Kidney capillary endothelial cell (primary cell): ENCODE results near the gene ARL5C.

ENCODE experiments used
- DNase-seq: peaks from one replicate; pipeline ENCODE4 v3.0.0-alpha.2; 2018; ENCODE audit warnings: low spot score

The ARL5C gene

GRCh38 chr17:39167476-39167875 lies 1.5 kb upstream of the ARL5C start:
- no peak for DNase-seq

DNA sequence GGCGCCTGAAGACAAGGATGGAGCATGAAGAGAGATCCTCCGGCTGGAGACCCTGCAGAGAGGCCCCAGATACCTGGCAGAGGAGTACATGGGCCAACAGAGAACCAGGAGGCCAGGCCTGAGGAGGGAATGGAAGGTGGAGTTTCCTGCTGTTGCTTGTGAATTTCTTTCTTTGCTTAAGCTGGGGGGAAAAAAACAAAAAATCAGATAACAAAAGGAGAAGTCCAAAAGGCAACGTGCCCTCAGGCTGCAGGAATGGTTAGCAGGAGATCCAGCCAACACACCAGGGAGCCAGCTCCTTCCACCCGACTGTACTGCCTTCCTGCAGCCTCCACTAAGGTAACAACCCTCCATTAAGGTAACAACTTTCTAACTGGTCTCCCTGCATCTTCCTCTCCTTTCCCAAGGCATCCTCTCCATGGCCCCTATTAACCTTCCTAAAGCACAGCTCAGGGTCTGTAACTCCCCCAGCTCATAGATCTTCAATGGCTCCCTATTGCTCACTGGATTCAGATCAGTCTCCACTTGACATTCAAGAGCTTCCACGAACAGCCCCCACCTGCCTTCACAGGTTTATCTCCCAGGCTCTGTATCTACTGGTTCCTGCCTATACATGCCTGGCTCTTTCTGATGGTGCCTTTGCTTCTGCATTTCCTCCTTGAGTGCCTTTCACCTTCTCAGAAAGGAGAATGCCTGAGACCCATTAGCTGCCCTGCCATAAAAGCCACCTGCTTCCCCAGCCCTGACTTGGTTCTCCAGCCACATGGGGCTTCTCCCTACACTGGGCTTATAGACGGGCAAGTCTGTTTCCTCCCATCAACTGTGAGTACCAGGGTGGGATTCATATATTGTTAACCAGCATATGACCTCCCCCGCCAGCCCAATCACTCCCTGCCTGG lies 725 bp upstream of the ARL5C start:
- no peak for DNase-seq

DNA sequence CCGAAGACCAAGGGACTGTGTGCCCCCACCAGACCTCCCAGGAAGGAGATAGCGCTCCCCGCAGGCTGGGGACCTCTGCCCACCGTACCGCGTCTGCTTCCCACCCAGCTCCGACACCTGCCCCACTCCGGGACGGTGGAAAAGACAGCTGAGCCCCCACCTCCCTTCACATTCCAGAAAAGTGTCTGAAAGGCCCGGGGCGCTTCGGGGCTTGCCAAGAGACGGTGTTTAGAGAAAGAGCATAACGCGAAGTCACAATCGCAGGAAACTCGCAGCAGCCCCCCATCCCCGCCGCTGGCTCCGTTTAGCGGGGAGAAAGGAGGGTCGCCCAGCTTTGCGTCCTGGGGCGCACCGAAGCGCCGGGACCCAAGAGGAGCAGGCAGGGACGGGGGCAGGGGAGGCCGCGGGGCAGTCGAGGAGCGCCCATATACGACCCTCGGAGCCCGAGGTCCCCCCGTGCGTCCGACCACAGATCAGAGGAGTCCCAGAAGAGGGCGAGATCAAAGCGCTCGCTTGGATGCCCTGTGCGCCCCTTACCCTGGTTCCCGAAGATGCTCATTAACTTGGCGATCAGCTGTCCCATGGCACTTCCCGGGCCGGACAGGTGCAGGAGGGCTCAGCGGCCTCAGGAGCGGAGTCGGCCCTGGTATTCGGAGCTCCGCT lies 652 bp downstream of the ARL5C start:
- DNase-seq, result no peak

GRCh38 chr17:39164675-39165143 lies 1.3 kb downstream of the ARL5C start:
- peak; percentile 61 for DNase-seq

DNA sequence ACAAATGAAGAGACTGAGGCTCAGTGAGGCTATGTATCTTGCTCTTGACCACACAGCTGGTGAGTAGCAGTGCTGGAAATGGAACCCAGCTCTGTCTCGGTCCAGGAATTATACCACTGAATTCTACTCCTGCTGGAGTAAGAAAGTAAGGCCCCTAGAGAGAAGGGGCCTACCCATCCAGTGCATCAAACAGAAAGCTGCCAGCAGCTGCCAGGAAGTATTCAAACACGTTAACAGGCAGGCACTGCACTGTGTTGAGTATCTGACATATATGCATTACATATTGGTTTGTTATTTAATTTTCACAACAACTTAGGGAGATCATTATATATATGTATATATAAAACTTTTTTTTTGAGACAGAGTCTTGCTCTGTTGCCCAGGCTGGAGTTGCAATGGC lies 4.0 kb downstream of the ARL5C start:
- no peak for DNase-seq

DNA sequence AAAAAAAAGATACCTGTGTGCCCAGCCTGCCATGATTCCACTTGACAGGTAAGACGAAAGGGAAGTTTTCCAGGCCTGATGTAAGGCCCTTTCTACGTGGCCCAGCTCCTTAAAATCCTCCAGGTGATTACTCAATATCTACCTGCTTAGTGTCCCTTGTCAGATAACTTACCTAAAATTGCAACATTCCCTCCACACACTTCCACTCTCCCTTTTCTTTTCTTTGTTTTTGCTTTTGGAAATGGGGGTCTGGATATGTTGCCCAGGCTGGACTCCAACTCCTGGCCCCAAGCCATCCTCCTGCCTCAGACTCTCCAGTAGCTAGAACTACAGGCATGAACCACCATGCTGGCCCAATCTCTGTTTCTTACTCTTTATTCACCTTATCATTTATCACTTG lies 7.3 kb downstream of the ARL5C start:
- no peak for DNase-seq

- DNase-seq, result no peak
Observed at GRCh38 chr17:39156491-39156890, 9.5 kb downstream of the ARL5C start.

DNA sequence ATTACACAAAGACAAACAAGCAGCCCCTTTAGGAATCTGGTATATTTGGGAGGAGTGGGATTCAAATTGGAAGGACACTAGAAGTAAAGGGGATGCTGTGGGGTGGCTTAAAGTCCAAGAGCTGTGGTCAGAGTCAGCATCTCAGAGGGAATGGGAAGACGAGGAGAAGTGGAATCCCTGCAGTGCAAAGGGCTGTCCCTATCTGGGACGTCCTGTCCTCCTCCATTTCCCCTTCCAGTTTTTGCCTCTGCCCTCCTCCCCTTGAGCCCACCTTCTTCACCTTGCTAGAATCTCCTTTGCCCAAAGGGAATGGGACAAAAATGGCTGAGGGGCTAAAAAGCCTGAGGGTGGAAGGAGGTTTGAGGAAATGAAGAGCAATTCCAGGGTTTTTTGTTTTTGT lies 10.3 kb downstream of the ARL5C start:
- DNase-seq, result no peak

- DNase-seq, result peak; percentile 82
Observed at GRCh38 chr17:39153599-39154051, 12.3 kb downstream of the ARL5C start.

DNA sequence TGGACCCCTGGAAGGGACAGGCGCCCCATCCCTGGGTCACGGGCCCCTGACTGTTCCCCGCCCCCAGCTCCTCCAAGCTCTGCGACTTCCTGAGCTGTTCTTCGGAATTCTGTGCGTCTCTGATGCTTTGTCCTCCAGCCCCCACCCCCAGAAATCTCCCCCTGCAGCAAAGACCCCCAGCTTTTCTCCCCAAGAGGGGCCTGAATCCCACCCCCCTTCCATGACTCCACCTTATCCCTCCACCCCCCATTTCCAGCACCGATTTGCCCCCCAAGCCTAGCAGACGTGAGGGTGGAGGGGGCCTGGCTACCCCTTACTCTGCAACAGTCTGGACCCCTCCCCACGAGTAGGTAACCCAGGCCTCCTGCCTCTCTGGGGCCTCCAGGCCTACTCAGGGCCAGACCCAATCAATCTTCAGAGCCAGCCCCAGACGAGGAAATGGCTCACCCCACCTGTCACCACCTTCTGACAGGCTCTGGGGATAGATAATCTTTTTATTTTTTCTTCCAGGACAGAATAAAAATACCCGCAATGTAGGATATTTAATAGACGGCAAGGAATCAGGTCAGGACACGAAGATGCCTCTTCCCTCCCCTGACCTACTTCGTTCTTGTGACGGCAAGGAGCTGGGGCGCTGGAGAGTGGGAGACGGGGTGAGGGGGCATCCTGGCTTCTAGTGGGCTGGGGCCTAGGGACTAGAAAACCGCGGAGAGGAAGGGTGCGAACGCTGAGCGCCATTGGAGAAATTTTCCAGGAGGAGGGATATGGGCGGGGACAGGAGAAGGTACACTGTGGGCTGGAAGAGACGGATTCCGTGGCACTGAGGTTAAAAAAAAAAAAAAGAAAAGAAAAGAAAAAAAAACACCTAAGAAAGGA lies 13.8 kb downstream of the ARL5C start:
- DNase-seq, result no peak

DNA sequence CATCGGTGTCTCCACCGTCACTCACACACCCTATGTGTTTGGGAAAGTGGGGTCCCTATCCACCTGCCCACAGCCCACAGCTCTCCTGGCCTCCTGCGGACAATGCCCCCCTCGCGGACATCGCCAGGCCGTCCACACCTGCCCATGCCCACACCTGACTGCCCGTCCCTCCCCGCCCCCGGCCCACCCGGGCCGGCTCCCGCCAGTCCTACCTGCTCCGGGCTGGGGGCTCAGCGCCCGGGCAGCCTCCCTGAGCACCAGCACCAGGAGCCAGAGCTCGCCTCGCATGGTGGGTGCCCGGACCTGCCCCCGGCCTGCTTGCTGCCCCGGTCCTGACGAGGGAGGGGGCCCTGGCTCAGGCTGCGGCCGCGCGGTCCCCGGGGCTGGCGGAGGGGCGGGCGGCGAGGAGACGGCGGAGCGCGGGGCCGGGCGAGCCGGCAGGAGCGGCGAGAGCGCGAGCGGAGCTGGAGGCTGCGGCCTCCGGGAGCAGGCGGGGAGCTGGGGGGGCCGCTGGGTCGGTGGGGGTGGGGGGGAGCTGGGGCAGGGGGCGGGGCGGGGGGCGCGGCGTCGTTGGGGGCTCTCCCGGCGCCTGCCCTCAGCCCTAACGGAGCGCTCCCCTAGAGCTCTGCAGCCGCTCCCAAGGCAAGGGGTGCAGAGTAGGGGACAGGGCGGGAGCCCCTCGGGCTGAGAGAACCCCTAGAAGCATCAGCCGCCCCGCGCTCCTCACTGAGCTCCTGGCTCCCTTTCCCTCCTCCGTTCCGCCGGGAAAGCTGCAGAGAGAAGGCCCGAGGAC lies 14.6 kb downstream of the ARL5C start, which contains the start of gene PLXDC1:
Gene PLXDC1 (minus strand): TSS at position 488 of the 793 bp plus-strand sequence. CDS start 200 bp downstream, at position 288.
- no peak for DNase-seq

GRCh38 chr17:39150795-39151149 lies 15.2 kb downstream of the ARL5C start:
- DNase-seq, result no peak

DNA sequence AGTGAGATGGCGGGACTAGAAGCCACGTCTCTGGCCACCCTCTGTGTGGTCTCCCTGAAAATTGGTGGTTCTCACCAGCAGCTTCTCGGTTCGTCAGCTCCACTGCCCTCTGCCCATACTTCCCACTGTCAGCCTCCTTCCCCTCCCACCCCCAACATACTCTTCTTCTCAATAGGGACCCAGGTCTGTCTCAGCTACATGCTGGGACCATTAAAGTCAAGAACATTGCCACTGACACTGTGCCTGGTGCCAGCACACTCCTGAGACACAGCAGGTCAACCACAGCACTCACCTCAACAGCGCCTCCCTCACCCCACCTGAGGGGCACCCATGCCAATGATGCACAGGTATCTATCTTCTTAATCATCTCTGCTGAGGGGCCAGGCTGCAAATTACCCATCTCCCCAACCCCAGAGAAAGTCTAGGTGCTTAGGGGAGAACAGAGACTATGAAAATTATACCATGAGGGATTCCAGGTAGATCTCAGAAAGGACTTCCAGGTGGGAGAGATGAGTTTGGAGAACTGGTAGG lies 15.8 kb downstream of the ARL5C start:
- DNase-seq, result no peak

GRCh38 chr17:39147221-39148185 lies 18.5 kb downstream of the ARL5C start:
- DNase-seq, result no peak

DNA sequence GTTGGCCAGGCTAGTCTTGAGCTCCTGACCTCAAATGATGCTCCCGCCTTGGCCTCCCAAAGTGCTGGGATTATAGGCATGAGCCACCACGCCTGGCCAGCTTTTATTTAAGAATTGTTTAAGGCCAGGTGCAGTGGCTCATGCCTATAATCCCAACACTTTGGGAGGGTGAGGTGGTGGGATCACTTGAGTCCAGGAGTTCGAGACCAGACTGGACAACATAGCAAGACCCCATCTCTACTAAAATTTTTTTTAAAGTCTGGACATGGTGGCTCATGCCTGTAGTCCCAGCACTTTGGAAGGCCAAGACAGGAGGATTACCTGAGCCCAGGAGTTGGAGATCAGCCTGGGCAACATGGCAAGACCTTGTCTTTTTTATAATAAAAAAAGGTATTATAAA lies 19.7 kb downstream of the ARL5C start:
- no peak for DNase-seq

- no peak for DNase-seq
Observed at GRCh38 chr17:39145143-39145542, 20.8 kb downstream of the ARL5C start.

DNA sequence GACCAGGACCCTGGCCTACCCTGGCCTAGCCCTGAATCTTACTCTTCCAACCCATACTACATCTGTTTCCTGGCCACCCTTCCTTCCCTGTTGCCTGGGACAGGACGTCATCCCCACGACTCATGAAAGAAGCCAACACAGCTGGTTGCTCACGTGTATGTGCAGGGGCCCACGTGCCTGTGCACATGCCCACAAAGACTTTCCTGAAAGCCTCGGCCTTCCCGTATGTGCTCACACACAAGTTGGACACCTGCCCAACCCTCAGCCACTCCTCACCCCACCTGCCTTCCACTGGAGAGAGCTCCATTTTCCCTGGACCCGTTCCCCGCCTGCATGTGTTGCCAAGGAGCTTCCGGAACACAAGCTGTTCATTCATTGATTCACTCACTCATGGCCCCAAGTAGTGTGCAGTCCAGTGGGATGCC lies 21.5 kb downstream of the ARL5C start:
- no peak for DNase-seq

DNA sequence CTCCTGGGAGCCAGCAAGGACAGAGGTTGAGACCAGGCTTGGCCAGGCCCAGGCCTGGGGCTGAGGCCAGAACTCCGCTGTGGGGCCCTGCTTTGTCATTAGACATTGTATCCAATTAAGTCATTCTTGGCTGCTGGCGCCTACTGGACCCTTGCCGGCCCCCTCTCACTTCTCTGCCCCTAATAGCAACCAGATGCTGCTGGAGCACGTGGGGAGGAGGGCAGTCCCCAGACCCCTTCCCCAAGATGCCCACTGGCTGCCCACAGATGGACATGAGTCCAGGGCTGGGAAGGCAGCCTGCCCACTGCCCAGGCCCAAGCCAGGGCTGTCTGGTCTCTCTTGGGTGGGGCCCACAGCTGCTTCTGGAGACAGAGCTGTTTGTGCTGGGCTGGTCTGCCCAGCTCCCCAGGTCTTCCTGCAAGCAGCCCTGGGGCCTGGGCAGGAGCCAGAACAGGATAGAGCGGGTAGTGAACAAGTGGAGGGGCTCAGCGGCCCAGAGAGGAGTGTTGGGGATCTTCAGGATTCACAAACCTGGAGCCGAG lies 22.3 kb downstream of the ARL5C start:
- DNase-seq, result no peak

GRCh38 chr17:39141915-39142664 lies 23.9 kb downstream of the ARL5C start:
- no peak for DNase-seq
